CD4-positive, alpha-beta T cell (primary cell): ENCODE data around the gene ERMAP. TPM values are rescaled to one million over a fixed set of nuclear protein-coding genes. Genes with fewer than 3 reads are reported as not detected.
"Not testable (repeated sequence)": the region's sequence is repeated elsewhere in the genome, so short reads cannot be mapped to it uniquely, and the experiment has no call there.

ENCODE experiments used
- ATAC-seq: fragments of 200-7000 bp; cut with Tn5 transposase; one replicate; pipeline ENCODE4 v1.10.0; 2022; ENCODE audit warnings: mild to moderate bottlenecking; ENCODE audit not compliant: poor library complexity
- CTCF ChIA-PET: fragments of 350-600 bp; sonication (Branson Sonifier 250); formaldehyde crosslinking; loops from one replicate; lab custom pipeline; 2021; ENCODE audit warnings: antibody characterized with exemption, inconsistent platforms; lab: Charles Lee
- POLR2A ChIA-PET: fragments of 350-600 bp; sonication (Branson Sonifier 250); formaldehyde crosslinking; loops from one replicate; lab custom pipeline; 2021; ENCODE audit warnings: antibody characterized with exemption, inconsistent platforms; lab: Charles Lee
- DNase-seq, 14 experiments: peaks; one replicate each; pipeline ENCODE4 v3.0.0-alpha.2; 2013 to 2020; ENCODE audit warnings: mixed read lengths in 2 of 14
- H3K27ac ChIP-seq, 2 donors: one replicate each; pipeline versions ENCODE4 v1.5.1 to v1.7.0; 2013; ENCODE audit warnings: low read length in 2 of 2, low read depth in 1 of 2, mild to moderate bottlenecking in 1 of 2
- H3K27me3 ChIP-seq, 2 experiments: 1 replicate in 1 of 2; 2 replicates in 1 of 2; pipeline versions ENCODE4 v1.6.1 to v1.7.0; 2013; ENCODE audit warnings: low read length in 2 of 2, control low read depth in 1 of 2, mild to moderate bottlenecking in 1 of 2, moderate library complexity in 1 of 2; ENCODE audit not compliant: insufficient read depth in 2 of 2, control insufficient read depth in 1 of 2
- H3K36me3 ChIP-seq: one replicate; pipeline ENCODE4 v1.6.1; 2013; ENCODE audit warnings: low read length, control low read depth; ENCODE audit not compliant: insufficient read depth
- H3K4me1 ChIP-seq: one replicate; pipeline ENCODE4 v1.6.1; 2013; ENCODE audit warnings: low read length, control low read depth; ENCODE audit not compliant: insufficient read depth
- H3K4me3 ChIP-seq: one replicate; pipeline ENCODE4 v1.5.1; 2013; ENCODE audit warnings: mild to moderate bottlenecking, low read length, moderate library complexity
- H3K9me3 ChIP-seq, 2 experiments: 1 replicate in 1 of 2; 2 replicates in 1 of 2; pipeline versions ENCODE4 v1.6.1 to v1.7.0; 2013; ENCODE audit warnings: low read length in 2 of 2, mild to moderate bottlenecking in 2 of 2, control low read depth in 1 of 2, moderate library complexity in 1 of 2; ENCODE audit not compliant: control insufficient read depth in 1 of 2, insufficient read depth in 1 of 2
- H3K27ac Mint-ChIP-seq: one replicate; pipeline ENCODE4 v1.8.0; 2020; ENCODE audit warnings: mixed read lengths
- H3K27me3 Mint-ChIP-seq: one replicate; pipeline ENCODE4 v1.8.0; 2021; ENCODE audit warnings: mixed read lengths
- H3K36me3 Mint-ChIP-seq: one replicate; pipeline ENCODE4 v1.8.0; 2021; ENCODE audit warnings: low read depth, mixed read lengths
- H3K4me1 Mint-ChIP-seq: one replicate; pipeline ENCODE4 v1.8.0; 2021; ENCODE audit warnings: low read depth, mixed read lengths
- H3K4me3 Mint-ChIP-seq: one replicate; pipeline ENCODE4 v1.8.0; 2020; ENCODE audit warnings: mild to moderate bottlenecking, mixed read lengths
- H3K9me3 Mint-ChIP-seq: one replicate; pipeline ENCODE4 v1.8.0; 2020; ENCODE audit warnings: mixed read lengths
- intact Hi-C, 2 experiments: fragments of 100-400 bp; cut with DNase I in 1 of 2; cut with micrococcal nuclease in 1 of 2; formaldehyde crosslinking; loops; one replicate each; pipeline versions ENCODE4 v1.15.1 to v1.9.0; 2023 to 2025; cut with DNase I, micrococcal nuclease
- total RNA-seq, 174 experiments: library from RNA in 2 of 174; stranded (reverse) in 2 of 174; gene quantifications; one replicate each; pipeline ENCODE4 v1.2.3 and lab custom pipeline; 2021 to 2026
- TF ChIP-seq, protein P1 (sequence below): fragments of 200-600 bp; IDR thresholded peaks from one replicate; pipeline ENCODE4 v1.8.0; 2022; ENCODE audit warnings: antibody characterized with exemption, mild to moderate bottlenecking

ERMAP gene
- total RNA-seq, 2 experiments from 2014 or later, result 4.4 to 5.0 TPM

DNA sequence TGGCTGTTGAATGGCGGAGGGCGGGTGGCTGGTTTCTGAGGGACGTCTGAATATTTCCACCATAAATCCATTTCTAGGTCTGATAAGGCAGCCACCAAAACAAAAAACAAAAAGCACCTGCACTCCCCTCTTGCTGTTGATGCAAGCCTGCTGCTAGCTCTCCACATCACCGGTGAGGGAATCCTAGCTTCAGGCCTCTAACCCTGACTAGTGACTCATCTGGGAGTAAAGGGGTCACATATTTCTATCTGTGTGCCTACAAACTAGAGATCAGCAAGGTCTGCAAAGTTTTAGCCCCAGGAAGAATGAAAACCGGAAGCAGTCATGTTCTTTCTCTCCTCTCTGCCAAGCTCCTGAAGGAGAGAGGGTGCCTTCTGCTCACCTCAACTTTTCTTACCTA, 10.3 kb upstream of the ERMAP start:
- ATAC-seq (no peak), DNase-seq (no peak)
- Mint-ChIP-seq H3K27me3 (no peaks in the 10 kb centered on the region), H3K27ac (peak overlapping the region; percentile 57), H3K9me3 (no peaks in the 10 kb centered on the region), H3K4me1 (peaks cover 9% of the 10 kb centered on the region), H3K4me3 (no peak overlapping the region), H3K36me3 (peaks cover 25% of the 10 kb centered on the region)
- Histone ChIP-seq H3K27ac (no peak overlapping the region), H3K36me3 (peaks cover 8% of the 10 kb centered on the region), H3K4me3 (no peak overlapping the region), H3K9me3 (no peaks in the 10 kb centered on the region), H3K27me3 (no peaks in the 10 kb centered on the region), H3K4me1 (peaks cover 5% of the 10 kb centered on the region)
- TF ChIP-seq, protein P1, sequence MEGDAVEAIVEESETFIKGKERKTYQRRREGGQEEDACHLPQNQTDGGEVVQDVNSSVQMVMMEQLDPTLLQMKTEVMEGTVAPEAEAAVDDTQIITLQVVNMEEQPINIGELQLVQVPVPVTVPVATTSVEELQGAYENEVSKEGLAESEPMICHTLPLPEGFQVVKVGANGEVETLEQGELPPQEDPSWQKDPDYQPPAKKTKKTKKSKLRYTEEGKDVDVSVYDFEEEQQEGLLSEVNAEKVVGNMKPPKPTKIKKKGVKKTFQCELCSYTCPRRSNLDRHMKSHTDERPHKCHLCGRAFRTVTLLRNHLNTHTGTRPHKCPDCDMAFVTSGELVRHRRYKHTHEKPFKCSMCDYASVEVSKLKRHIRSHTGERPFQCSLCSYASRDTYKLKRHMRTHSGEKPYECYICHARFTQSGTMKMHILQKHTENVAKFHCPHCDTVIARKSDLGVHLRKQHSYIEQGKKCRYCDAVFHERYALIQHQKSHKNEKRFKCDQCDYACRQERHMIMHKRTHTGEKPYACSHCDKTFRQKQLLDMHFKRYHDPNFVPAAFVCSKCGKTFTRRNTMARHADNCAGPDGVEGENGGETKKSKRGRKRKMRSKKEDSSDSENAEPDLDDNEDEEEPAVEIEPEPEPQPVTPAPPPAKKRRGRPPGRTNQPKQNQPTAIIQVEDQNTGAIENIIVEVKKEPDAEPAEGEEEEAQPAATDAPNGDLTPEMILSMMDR, result no peak
- intact Hi-C loops, result no loop called here
- CTCF ChIA-PET, result no interaction called here
- POLR2A ChIA-PET, result interaction anchor here (2.2 kb wide), 1 partner anchor 10 kb away, joined by 13 read pairs; the partner anchor contains the start of gene ERMAP

- Histone ChIP-seq H3K27me3 (no peaks in the 10 kb centered on the region), H3K36me3 (peaks cover 8% of the 10 kb centered on the region), H3K9me3 (no peaks in the 10 kb centered on the region), H3K4me1 (peaks cover 5% of the 10 kb centered on the region), H3K27ac (peak overlapping the region in 1 of 2 donors; percentile 18), H3K4me3 (no peak overlapping the region)
- no peak for DNase-seq
- H3K9me3 Mint-ChIP-seq, result no peaks in the 10 kb centered on the region
- H3K4me3 Mint-ChIP-seq, result no peak overlapping the region
- CTCF ChIA-PET, result interaction anchor here (1.4 kb wide), 1 partner anchor 39 kb away, joined by 4 read pairs; the partner anchor contains the start of gene ZNF691
- peaks cover 10% of the 10 kb centered on the region for H3K4me1 Mint-ChIP-seq
- TF ChIP-seq, protein P1, result no peak
- POLR2A ChIA-PET, result interaction anchor here (1.4 to 2.2 kb wide), 2 partner anchors 9 to 40 kb away, joined by 4 to 13 read pairs; partner anchors contain the start of genes C1orf50, ERMAP and P3H1
- no peak for ATAC-seq
- H3K36me3 Mint-ChIP-seq, result peaks cover 29% of the 10 kb centered on the region
- no peaks in the 10 kb centered on the region for H3K27me3 Mint-ChIP-seq
- intact Hi-C loops, result no loop called here
- H3K27ac Mint-ChIP-seq, result peak overlapping the region; percentile 57
These were observed 9.8 kb upstream of the ERMAP start for GRCh38 chr1:42807056-42807668.

DNA sequence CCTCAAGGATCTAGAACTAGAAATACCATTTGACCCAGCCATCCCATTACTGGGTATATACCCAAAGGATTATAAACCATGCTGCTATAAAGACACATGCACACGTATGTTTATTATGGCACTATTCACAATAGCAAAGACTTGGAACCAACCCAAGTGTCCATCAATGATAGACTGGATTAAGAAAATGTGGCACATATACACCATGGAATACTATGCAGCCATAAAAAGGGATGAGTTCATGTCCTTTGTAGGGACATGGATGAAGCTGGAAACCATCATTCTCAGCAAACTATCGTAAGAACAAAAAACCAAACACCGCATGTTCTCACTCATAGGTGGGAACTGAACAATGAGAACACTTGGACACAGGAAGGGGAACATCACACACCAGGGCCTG, 2.1 kb upstream of the ERMAP start:
- H3K4me1 ChIP-seq, result peaks cover 10% of the 10 kb centered on the region
- H3K36me3 Mint-ChIP-seq, result peaks cover 29% of the 10 kb centered on the region
- DNase-seq, H3K4me3 Mint-ChIP-seq, H3K9me3 ChIP-seq, H3K4me3 ChIP-seq, ATAC-seq, H3K9me3 Mint-ChIP-seq, H3K27me3 Mint-ChIP-seq, H3K27ac ChIP-seq, H3K27ac Mint-ChIP-seq, H3K27me3 ChIP-seq, H3K36me3 ChIP-seq: not testable (repeated sequence)
- ChIA-PET CTCF (interaction anchor here (1.2 to 3.4 kb wide), 2 partner anchors 32 to 259 kb away, joined by 4 to 20 read pairs; partner anchors contain the start of gene ZNF691), POLR2A (interaction anchor here (3.3 kb wide), 1 partner anchor 31 kb away, joined by 23 read pairs; the partner anchor contains the start of gene ZNF691)
- H3K4me1 Mint-ChIP-seq, result peaks cover 27% of the 10 kb centered on the region
- intact Hi-C loops, result loop anchor here in 1 of 2 experiments (5.0 to 10.0 kb wide), 3 partner anchors 142 to 1130 kb away; partner anchors contain the start of genes IPO13, PPCS, SLC2A1 and ZMYND12
